NCI-H1930 (cell line): ENCODE measurements around the gene HPS5.

Source experiments
- DNase-seq, 2 experiments: peaks; one replicate each; lab custom pipeline; 2025; lab: John Stamatoyannopoulos, UW

The HPS5 gene

DNA sequence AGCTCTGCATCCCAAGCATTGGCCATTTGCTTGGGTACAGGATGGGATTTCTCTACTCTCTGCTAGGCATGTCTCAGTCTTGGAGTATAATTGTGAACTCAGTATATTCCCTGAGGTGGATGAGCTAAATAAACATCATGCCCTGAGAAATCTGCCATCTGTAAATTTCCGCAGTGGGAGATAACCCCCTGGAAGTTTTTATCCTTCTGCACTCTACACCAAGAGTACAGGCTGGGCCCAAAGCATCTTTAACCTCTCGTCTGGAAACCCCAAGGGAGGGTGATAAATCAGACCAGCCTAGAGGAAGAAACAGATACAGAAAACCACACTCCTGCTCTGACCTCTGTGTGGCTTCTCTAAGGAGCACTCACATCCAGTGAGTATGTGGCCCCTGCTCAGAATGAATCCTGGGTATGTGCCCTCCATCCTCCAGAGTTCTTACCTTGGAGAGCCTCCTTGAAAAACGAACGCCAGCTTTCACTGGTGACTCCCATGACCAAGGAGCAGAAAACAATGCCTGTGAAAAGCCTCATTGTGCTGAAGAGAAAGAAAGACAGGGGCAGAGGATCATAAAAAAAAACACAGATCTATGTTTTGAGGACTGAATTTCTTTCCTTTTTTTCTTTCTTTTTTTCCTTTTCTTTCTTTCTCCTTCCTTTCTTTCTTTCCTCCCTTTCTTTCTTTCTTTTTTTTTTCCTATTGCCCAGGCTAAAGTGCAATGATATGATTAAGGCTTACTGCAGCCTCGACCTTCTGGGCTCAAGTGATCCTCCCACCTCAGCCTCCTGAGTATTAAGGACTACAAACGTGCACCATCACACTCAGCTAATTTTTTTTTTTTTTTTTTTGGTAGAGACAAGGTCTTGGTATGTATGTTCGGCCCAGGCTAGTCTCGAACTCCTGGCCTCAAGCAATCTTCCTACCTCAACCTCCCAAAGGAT, 86.3 kb downstream of the HPS5 start:
- DNase-seq: no peak

DNA sequence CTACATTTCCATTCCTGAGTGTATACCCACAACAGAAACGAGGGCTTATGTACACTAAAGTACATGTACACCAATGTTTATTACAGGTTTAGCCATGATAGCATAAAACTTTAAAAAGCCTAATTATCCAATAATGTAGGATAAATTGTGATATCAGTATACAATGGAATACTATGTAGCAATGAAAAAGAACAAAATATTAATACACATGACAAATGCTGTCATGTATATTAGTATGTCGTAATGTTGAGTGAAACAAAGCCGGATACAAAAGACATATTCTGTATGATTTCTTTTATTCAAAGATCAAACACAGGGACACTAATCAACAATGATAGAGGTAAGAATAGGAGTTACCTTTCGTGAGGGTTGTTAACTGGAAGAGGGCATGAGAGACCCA, 88.0 kb downstream of the HPS5 start:
- DNase-seq: no peak

DNA sequence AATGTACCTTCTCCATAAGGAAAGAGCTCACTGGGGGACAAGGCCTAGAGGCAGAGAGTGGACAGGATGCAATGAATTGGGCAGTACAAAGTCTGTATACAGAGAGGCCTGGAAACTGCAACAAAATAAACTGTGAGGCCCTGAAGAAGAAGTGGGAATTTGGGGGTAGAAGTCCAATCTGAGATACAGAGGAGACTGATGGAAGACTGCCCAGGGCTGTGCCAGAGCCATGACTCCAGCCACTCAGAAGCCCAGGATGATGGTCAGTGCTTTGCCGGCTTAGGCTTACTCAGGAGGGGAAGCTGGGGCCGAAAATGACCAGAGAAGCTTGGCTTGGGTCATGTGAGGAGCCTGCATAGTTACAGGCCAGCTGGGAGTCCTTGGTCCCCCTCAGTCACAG, 91.1 kb downstream of the HPS5 start:
- DNase-seq: no peak

DNA sequence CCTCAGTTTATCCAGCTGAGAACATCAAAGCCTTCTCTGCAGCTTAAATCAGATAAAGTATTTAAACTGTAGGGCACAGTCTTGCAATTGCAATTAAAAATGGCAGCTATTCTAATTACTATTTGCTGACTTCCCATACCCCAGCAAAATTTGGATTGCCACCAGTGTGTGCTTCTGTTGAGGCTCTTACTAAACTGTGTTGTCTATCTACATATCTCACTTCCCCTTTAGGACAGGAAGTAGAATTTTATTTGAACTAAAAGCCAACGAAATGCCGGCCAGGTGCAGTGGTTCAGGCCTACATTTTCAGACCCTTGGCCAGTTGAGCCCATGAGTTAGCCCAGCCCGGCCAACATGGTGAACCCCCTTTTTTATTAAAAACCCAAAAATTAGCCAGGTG, 92.4 kb downstream of the HPS5 start:
- no peak for DNase-seq
